ENCODE data around the gene OAF.
A peak's percentile ranks its signal among the peaks of the same experiment; 100 is the strongest.
"Not testable (repeated sequence)": the region's sequence is repeated elsewhere in the genome, so short reads cannot be mapped to it uniquely, and the experiment has no call there.

OAF gene

DNA sequence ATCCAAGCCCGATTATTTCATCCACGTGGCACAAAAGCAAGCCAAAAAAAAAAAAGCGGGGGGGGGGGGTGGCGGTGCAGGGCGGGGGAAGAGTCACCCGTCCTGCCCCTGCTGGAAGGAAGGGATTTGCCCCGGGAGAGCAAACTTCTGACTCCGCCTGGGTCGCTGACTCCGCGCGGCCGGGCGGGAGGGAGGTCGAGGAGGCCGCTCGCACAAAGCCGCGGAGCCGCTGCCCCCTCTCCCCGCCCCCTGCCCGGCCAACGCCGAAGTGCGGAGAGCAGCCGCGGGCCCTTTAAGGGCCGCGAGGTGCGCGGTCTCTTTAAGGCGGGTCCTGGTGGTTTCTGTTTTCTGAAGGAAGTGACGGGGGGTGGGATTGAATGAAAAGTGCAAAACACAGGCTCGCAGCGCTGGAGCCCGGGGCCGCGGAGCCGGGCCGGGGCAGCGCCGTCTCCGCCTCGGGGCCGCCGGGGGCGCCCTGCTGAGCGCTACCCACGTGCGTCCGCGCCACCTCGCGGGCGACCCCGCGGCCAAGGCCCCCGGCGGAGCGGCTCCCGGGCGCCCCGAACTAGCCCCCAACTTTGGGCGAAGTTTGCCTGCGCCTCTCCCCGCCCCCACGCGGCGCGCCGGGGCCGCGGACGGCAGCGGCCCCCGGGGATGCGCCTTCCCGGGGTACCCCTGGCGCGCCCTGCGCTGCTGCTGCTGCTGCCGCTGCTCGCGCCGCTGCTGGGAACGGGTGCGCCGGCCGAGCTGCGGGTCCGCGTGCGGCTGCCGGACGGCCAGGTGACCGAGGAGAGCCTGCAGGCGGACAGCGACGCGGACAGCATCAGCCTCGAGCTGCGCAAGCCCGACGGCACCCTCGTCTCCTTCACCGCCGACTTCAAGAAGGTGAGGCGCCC lies at the start of gene OAF:
OAF (plus strand) TSS at position 407 of the 896 bp plus-strand sequence; CDS start at position 655, 248 bp downstream.
- DNase-seq, result peak; percentile 86

DNA sequence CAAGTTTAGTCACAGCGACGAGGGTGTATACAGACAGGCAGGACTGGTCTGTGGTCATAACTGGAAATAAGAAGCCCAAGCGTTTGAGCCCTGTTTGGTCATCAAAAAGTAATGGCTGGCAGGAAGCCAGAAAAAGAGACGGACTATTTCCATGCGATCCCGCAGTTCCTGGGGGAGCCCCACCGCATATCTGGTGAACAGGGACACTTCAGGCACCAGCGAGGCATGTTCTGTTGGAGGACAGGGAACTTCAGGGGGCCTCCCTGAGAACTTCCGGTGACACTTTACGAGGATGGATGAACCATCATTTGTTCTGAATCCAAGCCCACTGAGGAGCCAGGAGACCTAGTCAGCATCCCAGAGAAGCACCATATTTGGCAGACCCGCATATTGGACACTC lies 43.2 kb upstream of the OAF start:
- no peak for DNase-seq

DNA sequence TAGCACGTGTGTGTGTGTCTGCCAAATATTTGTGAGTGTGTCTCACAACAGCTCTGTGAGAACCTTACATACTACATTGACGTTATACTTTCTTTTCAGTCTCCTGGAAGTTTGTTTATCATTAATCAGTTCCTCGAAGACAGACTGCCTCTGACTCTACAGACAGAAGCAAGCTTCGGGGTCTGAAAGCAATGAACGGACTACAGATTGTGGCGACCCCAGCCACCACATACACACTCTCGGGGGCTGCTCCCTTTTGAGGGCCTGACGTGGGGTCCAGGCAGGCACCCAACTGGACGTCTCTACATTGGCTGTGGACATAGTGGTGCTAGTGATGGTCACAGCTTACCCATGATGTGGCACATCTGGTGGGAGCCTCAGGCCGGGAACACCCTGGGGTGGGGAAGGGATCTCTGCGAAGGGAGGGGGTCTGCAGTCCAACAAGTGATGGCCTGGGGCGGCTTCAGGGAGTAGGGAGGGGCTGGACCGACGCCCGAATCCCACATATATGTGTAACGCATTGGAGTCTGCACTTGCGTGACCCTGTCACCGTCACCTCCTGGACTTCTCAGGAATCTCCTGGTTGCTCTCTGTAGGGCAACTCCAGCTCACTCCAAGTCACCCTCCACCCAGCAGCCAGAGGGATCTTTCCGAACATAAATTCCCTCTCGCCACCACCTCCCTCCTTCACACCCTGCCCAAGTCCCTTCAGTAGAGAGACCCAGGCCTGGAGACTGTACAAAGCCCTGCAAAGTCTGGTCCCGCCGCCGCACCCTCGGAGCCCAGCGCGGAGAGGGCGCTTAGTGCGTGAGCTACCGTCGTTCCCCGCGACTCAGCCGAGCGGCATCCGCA lies 42.5 kb upstream of the OAF start:
- DNase-seq, result no peak

DNA sequence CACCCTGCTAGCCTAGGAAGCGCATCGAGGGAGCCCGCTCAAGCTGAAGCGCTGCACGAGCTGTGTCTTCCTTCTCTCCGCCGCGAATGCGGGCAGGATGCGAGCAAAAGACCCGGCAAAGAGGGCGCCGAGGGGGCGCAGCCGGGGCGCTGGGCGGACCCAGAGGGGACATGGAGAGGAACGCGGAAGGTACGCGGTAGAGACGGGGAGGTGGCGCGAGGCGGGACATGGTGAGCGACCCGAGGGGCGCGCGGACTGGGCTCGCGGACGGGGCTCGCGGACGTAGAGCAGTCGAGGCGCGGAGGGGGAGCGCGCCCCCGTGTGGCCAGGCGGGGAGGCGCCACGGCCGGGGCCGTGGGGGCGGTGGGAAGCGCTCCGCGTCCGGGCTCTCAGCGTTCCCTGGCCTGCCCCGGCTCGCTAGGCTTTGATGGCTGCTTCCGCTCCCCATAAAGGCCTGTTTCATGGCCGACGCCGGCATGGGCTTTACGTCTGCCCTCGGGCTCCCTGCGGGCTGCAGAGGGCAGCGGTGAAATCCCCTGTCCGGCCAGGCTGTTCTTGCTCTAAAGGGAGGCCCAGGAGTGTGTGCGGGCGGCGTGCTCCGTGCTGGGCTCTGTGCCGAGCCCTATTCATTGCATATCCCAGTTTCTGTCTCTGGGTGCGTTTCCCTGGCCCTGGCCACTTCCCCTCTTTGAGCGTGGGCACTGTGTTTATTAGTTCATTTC lies 41.7 kb upstream of the OAF start:
- peak; percentile 26 for DNase-seq

DNA sequence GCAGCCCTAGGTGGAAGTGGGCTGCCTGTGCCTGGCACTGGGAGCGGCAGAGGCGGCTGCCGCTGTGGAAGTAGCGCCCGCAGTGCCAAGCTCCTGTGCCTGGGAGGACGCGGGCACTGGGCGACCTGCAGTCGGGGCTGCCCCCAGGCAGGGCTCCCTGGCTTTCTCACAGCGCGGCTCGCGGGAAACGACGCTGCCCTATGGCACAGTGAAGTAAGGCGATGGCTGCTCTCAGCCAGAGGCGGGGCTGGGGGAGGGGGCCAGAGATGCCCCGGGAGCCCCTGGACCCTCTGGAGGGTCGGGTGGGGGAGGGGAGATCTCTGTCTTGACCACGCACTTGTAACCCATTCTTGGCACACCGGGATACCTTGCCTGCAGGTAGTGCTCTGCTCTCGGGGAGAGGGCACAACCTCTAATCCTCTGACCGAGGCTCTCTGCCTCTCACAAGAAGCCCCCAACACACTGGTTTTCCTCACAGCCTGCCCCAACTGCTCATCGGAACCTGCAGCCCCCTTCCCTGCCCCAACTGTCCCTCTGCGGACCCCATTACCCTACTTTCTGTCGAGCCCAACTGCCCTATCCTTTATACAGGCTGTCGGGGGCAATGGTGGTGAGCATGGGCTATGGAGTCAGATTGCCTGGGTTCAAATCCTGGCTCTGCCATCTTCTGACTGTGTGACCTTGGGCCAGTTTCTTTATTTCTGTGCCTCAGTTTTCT lies 40.7 kb upstream of the OAF start:
- DNase-seq, result no peak

DNA sequence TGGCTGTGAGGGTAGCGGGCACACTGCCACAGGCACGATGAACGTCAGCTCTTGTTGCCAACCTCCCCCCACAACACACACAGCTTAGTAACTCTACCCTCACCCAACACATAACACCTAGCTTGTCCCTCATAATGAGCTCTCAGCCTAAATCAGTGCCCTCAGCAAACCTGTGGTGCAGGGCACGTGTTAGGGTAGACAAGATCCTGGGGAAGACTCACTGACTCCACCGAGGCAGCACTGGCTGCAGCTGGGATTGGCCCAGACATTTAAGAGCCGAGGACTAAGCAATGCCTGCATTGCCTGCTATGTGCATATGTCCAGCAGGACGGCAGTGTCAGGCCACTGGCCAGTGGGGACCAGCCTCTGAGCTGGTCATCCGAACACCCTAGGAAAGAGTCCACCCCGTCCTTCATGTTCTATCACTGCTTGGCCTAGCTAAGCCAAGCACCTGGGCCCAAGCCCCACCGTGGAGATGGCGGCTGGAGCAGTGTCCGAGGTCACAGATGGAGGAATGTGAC lies 40.0 kb upstream of the OAF start:
- DNase-seq, result no peak

DNA sequence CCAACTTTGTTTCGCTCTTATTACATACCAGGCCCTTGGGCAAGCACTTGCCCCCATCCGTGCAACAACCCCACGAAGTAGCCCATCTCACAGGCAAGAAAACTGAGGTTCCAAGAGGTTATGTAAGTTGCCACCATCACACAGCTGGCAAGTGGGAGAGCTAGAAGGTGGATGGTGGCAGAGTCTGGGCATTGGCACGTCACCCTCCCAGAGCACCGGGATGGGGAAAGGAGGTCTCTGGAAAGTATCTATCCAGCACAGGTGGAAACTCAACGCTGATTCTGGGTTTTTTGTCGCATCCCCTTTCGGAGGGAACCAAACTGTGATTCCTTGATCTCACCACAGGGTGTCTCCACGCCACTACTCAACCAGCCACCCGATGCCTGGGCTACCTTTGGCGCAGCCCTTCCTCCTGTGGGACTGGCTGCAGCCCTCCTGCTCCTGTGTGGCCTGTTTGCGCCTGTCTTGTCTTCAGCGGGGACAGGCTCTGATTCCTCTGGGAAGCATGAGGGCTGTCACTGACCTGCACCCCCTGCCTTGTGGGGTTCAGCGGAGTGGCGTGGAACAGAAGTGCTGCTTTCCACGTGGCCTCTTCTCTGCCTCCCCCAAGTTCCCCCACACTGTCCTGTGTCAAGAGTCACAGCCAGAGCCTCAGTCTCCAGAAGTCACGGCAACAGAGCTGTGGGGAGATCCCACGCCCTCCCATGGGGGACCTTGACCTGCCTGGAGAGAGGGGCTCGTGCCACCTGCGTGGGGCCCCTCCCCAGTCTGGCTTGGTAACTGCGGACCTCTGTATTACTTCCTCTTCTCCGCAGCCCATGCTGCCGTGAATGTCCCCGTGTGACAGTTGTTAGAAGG lies 38.5 kb upstream of the OAF start:
- peak; percentile 66 for DNase-seq

DNA sequence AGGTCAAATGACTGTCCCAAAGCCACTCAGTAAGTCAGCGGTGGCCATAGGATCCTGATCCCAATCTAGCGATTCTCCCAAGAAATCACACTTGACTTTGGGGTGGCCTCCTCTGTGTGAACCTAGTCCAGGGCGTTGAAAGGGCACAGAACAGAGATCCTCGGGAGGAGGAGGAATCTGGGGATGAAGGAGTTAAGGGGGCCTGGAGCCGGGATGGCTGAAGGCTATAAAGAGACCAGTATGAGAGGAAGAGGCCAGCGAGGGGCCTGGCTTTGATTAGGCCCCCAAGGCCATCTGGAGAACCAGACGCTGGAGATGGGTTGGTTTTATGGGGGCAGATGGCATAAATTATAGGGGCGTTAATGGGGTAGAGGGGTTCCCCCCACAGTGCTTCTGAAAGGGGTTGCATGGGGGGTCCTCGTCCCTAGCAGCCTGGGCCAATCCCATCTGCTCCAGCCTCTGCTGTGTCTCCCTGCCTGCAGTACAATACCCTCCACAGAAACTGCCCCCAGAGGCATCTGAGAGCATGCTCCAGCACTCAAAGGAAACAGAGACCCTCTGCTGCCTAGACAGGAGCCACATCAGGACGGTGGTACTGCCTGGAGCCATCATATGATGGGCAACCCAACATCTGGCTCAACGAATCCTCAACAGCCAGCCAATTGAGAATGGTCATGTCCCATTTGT lies 37.7 kb upstream of the OAF start:
- DNase-seq, result no peak

DNA sequence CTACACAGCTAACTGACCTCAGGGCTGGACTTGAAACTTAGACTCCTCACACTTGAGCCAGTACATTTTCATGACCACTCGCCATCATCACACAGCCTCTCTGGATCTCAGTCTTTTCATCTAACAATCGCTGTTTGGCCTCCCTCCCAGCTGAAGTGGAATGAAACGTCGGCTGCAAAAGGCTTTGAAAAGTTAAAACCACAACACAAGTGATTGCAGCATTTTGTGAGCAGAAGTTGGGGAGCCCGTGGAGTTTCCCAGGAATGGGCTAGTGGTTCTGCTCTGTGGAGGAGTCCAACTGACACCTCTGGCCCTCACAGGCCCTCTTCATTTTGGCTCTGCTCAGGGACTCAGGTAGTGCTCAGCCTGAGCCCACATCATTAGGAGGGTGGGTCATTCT lies 37.0 kb upstream of the OAF start:
- no peak for DNase-seq

DNA sequence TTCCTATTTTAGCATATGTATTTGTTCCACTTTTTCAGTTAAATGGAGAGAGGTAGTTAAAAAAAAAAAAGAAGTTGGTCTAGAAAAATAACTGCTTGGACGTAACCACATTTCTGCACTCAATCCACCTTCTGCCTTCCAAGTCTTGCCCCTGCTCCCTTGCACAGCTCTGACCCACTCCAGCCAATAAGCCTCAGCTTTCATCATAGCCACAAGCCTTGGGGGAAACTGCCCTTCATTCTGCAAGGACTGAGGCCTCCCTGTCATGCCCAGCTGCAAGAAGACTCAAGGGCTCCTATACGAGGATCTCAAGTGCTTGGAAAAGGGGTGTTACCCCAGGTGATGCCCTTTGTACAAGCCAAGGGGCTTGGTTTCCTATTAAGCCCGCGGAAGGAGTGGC lies 36.0 kb upstream of the OAF start:
- DNase-seq, result no peak

DNA sequence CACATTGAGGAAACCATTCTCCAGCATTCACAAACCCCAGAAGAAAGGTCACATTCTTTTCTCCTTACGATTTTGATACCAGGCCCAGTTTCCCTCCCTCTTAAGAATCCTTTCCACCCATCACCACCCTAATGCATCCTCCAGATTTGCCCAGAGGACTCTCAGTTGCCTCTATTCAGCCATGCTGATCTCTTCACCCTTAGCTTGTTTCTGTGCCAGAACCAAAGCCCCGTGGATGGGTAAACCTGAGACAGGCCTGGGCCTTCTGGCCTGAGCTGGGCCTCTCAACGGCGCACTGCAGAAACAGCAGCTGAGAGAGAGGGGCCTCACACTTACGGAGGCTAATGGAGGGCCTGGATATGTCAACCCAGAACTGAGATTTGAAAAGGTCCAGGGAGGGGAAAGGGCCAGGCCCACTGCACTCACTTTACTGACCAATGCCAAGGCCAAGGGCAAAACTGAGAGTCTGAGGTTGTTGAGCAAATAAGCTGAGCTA lies 32.2 kb upstream of the OAF start:
- no peak for DNase-seq

DNA sequence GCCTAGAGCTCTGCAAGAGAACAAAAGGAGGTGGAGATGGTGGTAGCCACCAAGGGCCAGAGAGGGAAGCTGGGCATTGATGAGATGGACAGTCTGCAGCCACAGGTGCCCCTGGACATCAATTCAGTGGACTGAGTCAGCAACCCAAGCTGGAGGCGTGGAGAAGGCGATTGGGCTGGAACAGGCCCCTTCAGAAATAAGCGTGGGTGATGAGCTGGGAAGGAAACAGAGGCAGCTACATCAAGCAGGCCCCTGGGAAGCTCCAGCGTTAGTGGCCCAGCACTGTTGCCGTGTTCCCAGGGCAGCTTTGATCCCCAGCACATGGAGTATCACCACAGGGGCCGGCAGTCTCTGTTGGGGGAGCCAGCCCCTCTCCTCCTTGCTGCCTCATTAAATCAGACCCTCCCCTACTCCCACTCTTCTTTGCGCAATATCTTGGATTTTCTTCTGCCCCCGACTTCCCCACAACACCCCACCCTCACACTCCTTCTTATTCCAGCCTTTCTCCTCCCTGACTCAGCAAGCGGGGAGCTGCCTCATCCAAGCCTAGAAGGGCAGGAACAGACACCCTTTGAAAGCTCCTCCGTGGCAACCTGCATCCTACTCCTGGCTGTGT lies 31.7 kb upstream of the OAF start:
- no peak for DNase-seq

DNA sequence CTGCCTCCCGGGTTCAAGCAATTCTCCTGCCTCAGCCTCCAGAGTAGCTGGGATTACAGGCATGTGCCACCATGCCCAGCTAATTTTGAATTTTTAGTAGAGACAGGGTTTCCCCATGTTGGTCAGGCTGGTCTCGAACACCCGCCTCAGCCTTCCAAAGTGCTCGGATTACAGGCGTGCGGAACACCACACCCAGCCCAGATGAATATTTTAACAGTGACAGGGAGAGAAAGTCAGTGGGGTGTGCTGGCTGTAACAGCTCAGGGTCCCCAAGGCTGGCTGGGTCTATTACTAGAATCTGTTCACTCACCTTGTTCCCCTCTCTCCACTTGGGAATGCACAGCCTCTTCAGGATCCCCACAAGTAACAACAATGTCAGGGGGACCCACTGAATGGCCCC lies 30.8 kb upstream of the OAF start:
- not testable (repeated sequence) for DNase-seq

DNA sequence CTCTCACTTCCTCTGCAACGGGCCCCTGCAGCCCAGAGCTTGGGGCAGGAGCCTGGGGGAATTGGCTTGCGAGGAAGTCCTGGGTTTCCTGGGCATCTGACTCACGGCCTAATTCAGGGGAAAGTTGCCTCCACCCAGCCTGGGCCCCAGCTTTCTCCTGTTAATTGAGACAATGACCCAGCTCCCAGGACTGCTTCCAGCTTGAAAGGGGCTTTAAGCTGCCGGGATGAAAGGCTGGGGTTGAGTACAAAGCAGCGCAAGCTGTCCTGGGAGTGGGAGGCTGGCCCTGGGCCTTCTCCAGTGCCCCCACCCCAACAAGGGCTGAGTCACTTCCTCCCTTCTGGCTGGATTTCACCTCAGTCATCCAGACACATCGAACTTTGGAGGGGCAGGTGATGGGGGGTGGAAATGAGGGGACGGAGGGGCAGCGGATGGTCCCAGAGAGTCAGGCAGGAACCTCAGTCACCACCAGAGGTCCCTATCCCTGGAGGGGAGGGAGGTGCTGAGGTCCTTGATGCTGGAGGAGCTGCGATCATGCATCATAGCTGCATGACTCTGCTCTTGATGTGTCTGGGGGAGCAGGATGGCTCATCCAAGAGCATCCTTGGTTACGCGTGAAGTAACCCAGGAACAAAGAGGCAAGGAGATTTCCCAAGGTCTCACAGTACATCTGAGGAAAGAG lies 30.1 kb upstream of the OAF start:
- DNase-seq, result no peak

DNA sequence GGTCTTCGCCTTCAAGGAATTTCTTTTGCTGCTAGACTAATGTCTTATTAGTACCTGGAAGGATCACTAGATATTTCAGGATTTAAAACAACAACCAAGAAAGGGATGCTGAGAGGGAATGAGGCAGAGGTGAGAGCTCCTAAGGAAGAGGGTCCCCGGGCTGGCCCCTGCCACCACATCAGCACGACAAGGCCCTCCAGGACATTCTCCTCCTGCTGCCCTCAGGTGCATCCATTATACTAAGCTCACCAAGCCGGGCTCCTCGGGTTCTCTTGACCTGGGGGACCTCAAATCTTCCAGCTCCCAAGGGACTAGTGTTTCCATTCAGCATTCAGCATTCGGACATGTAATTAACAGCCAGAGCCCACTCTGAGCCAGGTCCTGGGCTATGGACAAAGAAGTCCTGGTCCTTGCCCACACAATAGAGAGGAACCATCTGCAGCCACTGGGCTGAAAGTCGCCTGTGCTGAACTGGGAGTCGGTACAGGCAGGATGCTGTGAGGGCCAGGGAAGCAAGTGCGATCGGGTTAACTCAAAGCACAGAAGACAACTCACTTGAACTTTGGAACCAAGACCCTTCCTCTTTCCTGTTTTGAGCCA lies 29.4 kb upstream of the OAF start:
- DNase-seq, result no peak

DNA sequence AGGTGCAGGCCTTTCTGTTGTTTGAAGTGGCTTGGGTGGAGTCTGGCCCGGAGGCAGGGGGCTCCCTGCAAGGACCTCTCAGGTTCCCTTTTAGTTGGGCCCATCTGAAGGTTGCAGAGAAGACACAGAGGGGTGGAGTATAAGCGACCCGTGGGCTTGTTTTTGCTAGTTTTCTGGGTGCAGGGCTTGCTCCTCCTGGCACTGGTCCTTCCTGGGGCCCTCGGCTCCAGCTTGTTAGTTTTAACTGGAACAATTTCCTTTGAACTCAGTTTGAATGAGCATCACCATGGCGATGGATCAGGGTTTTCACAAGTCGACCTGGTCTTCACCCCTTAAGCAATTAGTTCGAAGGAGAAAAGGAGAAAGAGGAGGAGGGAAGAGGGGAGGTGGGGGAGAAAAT lies 28.5 kb upstream of the OAF start:
- DNase-seq, result no peak

DNA sequence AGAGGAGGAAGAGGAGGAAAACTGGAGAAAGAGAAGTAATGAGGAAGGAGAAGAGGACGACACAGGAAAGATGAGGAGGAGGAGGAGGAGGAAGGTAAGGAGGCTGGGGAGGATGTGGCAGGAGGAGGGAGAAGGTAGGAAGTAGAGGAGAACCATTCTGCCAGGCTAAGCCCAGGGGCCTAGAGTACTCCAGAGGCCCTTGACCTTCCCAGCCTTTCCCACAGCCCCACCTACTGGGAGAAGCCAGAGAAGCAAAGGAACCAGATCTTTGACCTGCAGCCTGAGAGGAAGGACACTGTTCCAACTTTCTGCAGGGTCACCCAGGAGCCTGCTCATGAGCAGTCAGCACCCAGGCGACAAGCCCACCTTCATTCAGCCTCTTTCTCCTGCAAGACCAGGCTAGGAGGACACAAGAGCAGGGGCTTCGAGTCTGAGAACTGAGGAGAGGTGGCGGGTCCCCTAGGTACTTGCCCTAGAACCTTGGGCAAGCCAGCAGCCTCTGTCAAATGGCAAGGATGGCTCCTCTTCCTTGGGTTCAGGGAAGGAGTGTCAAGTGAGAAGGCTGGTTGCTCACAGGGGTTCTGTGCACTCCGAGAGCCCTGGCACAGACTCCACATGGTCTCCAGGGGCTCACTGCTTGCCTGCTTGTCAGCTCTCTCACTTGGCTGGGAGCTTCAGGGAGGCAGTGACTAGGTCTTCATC lies 27.9 kb upstream of the OAF start:
- peak; percentile 22 for DNase-seq

DNA sequence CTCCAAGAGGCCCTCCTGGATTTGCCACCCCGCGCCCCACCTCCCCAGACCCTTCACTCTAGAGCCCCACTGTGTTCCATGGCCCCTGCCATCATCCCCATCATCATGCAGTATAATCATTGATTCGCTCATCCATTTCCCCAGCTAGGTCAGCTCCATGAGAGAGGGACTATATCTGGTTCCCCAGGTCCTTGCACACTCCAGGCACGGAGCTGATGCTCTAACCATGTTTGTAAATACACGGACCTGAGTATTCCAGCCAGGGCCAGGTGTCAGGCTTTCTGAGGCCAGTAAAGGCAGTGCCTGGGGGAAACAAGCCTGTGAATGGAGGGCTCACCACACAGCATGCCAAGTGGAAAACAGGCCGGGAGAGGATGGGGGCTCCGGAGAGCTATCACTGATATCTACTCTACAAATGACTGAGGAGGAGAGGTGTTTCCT lies 27.1 kb upstream of the OAF start:
- DNase-seq, result no peak
